Measurements from ENCODE around the gene ANKRD9.

Gene ANKRD9

DNA sequence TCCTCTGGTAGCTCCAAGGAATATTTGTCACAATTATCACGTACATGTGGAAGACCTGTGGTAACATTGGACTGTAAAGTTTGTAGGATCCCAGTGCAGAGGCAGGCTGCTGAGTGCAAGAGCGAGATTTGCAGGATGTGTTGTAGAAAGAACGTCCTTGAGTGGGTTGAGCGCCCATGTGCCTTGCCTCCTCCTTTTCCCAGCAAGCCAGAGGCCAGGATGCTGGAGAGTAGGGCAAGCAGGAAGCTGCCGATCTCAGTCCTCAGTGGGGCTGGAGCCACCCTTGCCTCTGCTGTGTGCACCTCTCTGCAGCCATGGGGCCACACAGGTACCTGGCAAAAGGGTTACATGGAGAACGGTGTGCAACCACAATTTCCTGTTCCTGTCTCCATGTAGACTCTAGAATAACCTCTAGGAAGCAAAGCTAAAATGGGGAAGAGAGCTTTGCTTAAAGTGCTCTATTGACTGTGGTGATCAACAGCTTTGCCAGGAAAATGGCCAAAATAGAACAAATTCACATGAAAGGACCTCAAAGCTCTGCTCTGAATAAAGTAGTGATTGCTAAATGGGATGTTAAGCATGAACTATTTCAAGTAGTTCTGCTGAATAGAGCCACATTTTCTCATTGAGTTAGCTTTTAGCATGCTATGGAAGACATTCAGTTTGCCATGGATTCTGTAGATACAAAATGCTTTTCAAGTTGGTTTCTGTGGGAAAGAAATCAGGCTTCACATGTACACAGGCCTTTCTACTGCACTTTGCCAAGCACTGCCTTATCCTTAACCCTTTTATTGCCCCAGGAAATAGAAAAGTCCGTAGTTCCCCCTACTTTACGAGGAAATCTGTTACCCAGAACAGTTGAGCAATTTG, 37.4 kb downstream of the ANKRD9 start:
- no peak overlapping the region for H2AFZ ChIP-seq (ENCODE audit: low read depth)
- no peak overlapping the region for H3K27ac ChIP-seq
- H4K20me1 ChIP-seq (ENCODE audit: insufficient read depth), result no peaks in the 10 kb centered on the region
- H3K4me3 ChIP-seq (IDR thresholded peaks at IDR 0.05; ENCODE audit: insufficient read depth, low read depth, low read length), result no peak overlapping the region
- H3K27me3 ChIP-seq (ENCODE audit: insufficient read depth, low read depth), result no peaks in the 10 kb centered on the region
- H3K9ac ChIP-seq, result no peak overlapping the region
- H3K36me3 ChIP-seq (ENCODE audit: insufficient read depth), result no peaks in the 10 kb centered on the region
- H3K79me2 ChIP-seq (ENCODE audit: insufficient read depth, low read depth), result no peaks in the 10 kb centered on the region
- no peak for TF ChIP-seq CTCF (conservative IDR thresholded peaks at IDR 0.05; ENCODE audit: low read depth, low read length)
- H3K4me2 ChIP-seq, result no peak overlapping the region
- H3K4me1 ChIP-seq (ENCODE audit: low read depth, poor library complexity, severe bottlenecking), result no peaks in the 10 kb centered on the region

GRCh38 chr14:102469261-102469660, 40.3 kb downstream of the ANKRD9 start:
- H3K4me2 ChIP-seq, result no peak overlapping the region
- no peaks in the 10 kb centered on the region for H3K36me3 ChIP-seq (ENCODE audit: insufficient read depth)
- no peaks in the 10 kb centered on the region for H3K4me1 ChIP-seq (ENCODE audit: low read depth, poor library complexity, severe bottlenecking)
- no peaks in the 10 kb centered on the region for H3K79me2 ChIP-seq (ENCODE audit: insufficient read depth, low read depth)
- no peak overlapping the region for H3K27ac ChIP-seq
- H2AFZ ChIP-seq (ENCODE audit: low read depth), result no peak overlapping the region
- no peak for TF ChIP-seq CTCF (conservative IDR thresholded peaks at IDR 0.05; ENCODE audit: low read depth, low read length)
- no peak overlapping the region for H3K9ac ChIP-seq
- no peaks in the 10 kb centered on the region for H4K20me1 ChIP-seq (ENCODE audit: insufficient read depth)
- no peak overlapping the region for H3K4me3 ChIP-seq (IDR thresholded peaks at IDR 0.05; ENCODE audit: insufficient read depth, low read depth, low read length)
- no peaks in the 10 kb centered on the region for H3K27me3 ChIP-seq (ENCODE audit: insufficient read depth, low read depth)

- Histone ChIP-seq H3K79me2 (ENCODE audit: insufficient read depth, low read depth) (no peaks in the 10 kb centered on the region), H3K36me3 (ENCODE audit: insufficient read depth) (no peaks in the 10 kb centered on the region), H3K27ac (no peak overlapping the region), H3K4me2 (no peak overlapping the region), H3K9ac (no peak overlapping the region), H3K4me3 (IDR thresholded peaks at IDR 0.05; ENCODE audit: insufficient read depth, low read depth, low read length) (no peak overlapping the region), H3K27me3 (ENCODE audit: insufficient read depth, low read depth) (no peaks in the 10 kb centered on the region), H4K20me1 (ENCODE audit: insufficient read depth) (no peaks in the 10 kb centered on the region), H3K4me1 (ENCODE audit: low read depth, poor library complexity, severe bottlenecking) (no peaks in the 10 kb centered on the region), H2AFZ (ENCODE audit: low read depth) (no peak overlapping the region)
- TF ChIP-seq CTCF (conservative IDR thresholded peaks at IDR 0.05; ENCODE audit: low read depth, low read length), result no peak
These were observed 44.7 kb downstream of the ANKRD9 start for GRCh38 chr14:102464846-102465341.

GRCh38 chr14:102464006-102464405, 45.6 kb downstream of the ANKRD9 start:
- Histone ChIP-seq H3K27ac (no peak overlapping the region), H4K20me1 (ENCODE audit: insufficient read depth) (no peaks in the 10 kb centered on the region), H2AFZ (ENCODE audit: low read depth) (no peak overlapping the region), H3K4me3 (IDR thresholded peaks at IDR 0.05; ENCODE audit: insufficient read depth, low read depth, low read length) (no peak overlapping the region), H3K4me1 (ENCODE audit: low read depth, poor library complexity, severe bottlenecking) (no peaks in the 10 kb centered on the region), H3K4me2 (no peak overlapping the region), H3K36me3 (ENCODE audit: insufficient read depth) (no peaks in the 10 kb centered on the region), H3K79me2 (ENCODE audit: insufficient read depth, low read depth) (no peaks in the 10 kb centered on the region), H3K9ac (no peak overlapping the region), H3K27me3 (ENCODE audit: insufficient read depth, low read depth) (no peaks in the 10 kb centered on the region)
- no peak for TF ChIP-seq CTCF (conservative IDR thresholded peaks at IDR 0.05; ENCODE audit: low read depth, low read length)
